Left hindlimb (tissue), 1 donor: ENCODE data around the gene RSL1D1.

Source experiments
- DNase-seq: peaks from one replicate; pipeline ENCODE4 v3.0.0-alpha.2; 2018

The RSL1D1 gene

GRCh38 chr16:11851294-11852091 lies at the start of gene RSL1D1:
TSS of gene RSL1D1 (minus strand) at chr16:11851542. CDS start at chr16:11851512, 30 bp downstream.
- DNase-seq = peak; percentile 96

- no peak for DNase-seq
These were observed 49.7 kb upstream of the RSL1D1 start for GRCh38 chr16:11901091-11901490.

GRCh38 chr16:11896486-11897176 lies 45.3 kb upstream of the RSL1D1 start:
- DNase-seq = no peak

GRCh38 chr16:11893571-11893970 lies 42.2 kb upstream of the RSL1D1 start:
- no peak for DNase-seq

GRCh38 chr16:11892761-11893160 lies 41.4 kb upstream of the RSL1D1 start:
- DNase-seq = no peak

- DNase-seq = no peak
These were observed 39.1 kb upstream of the RSL1D1 start for GRCh38 chr16:11890231-11890965.

GRCh38 chr16:11886881-11887280 lies 35.5 kb upstream of the RSL1D1 start:
- DNase-seq = no peak

- DNase-seq = no peak
These were observed 32.7 kb upstream of the RSL1D1 start for GRCh38 chr16:11884035-11884434.

GRCh38 chr16:11880007-11880406 lies 28.7 kb upstream of the RSL1D1 start:
- no peak for DNase-seq

GRCh38 chr16:11877374-11877773 lies 26.0 kb upstream of the RSL1D1 start:
- DNase-seq = no peak

GRCh38 chr16:11876306-11876705 lies 25.0 kb upstream of the RSL1D1 start:
- no peak for DNase-seq

GRCh38 chr16:11875721-11876120 lies 24.4 kb upstream of the RSL1D1 start:
- DNase-seq = no peak

- DNase-seq = no peak
These were observed 19.9 kb upstream of the RSL1D1 start for GRCh38 chr16:11871193-11871592.

GRCh38 chr16:11870399-11870798 lies 19.1 kb upstream of the RSL1D1 start:
- DNase-seq = no peak

- no peak for DNase-seq
These were observed 18.2 kb upstream of the RSL1D1 start for GRCh38 chr16:11869353-11870228.

- no peak for DNase-seq
These were observed 17.2 kb upstream of the RSL1D1 start for GRCh38 chr16:11868412-11868980.

GRCh38 chr16:11862489-11862888 lies 11.1 kb upstream of the RSL1D1 start:
- DNase-seq = no peak

- DNase-seq = no peak
These were observed 5.8 kb upstream of the RSL1D1 start for GRCh38 chr16:11857161-11857560.

GRCh38 chr16:11852092-11852809 lies 909 bp upstream of the RSL1D1 start:
- DNase-seq = no peak

GRCh38 chr16:11848842-11849241 lies 2.5 kb downstream of the RSL1D1 start:
- no peak for DNase-seq

GRCh38 chr16:11844499-11844898 lies 6.8 kb downstream of the RSL1D1 start:
- DNase-seq = no peak

- DNase-seq = no peak
These were observed 7.5 kb downstream of the RSL1D1 start for GRCh38 chr16:11843861-11844260.
